HCT116 (cell line): ENCODE data around the gene LANCL3. TPM values are rescaled to one million over a fixed set of nuclear protein-coding genes. Genes with fewer than 3 reads are reported as not detected.

ENCODE experiments used
- ATAC-seq: fragments of 200-7000 bp; cut with Tn5 transposase; 2 replicates; pipeline ENCODE4 v1.9.1; 2020; ENCODE audit warnings: mild to moderate bottlenecking, moderate library complexity
- BruUV-seq: library from RNA; stranded (reverse); fragments of 400-500 nt; replicated peaks from 2 replicates; lab custom pipeline; 2021; lab: Mats Ljungman, UMichigan
- CTCF ChIA-PET: fragments of 300-600 bp; sonication (Branson Sonifier 250); formaldehyde crosslinking; loops from one replicate; lab custom pipeline; 2021; ENCODE audit warnings: antibody characterized with exemption; lab: Charles Lee
- POLR2A ChIA-PET: fragments of 300-600, 350-600 bp; sonication (Branson Sonifier 250); formaldehyde crosslinking; loops from one replicate; lab custom pipeline; 2021; ENCODE audit warnings: antibody characterized with exemption; lab: Charles Lee
- RAD21 ChIA-PET, 2 experiments: fragments of 300-600 bp; sonication (Branson Sonifier 250); formaldehyde crosslinking; loops; one replicate each; lab custom pipeline; 2023; ENCODE audit warnings: low total read pairs in 2 of 2; ENCODE audit not compliant: uncharacterized antibody in 2 of 2, unreplicated experiment in 2 of 2, low non-redundant PET in 1 of 2; lab: Charles Lee
- DNase-seq: peaks from one replicate; pipeline ENCODE4 v3.0.0-alpha.2; 2010; ENCODE audit warnings: low read depth, low spot score
- H2AFZ ChIP-seq: fragments of 200-600 bp; shearing (Covaris generic), sonication (generic); 2 replicates; pipeline ENCODE4 v1.6.1; 2017; ENCODE audit warnings: low read depth, mixed run types, mixed read lengths, antibody characterized with exemption, low read length; ENCODE audit not compliant: poor library complexity, severe bottlenecking
- H3K27ac ChIP-seq: 2 replicates; pipeline ENCODE4 v1.5.1; 2012; ENCODE audit warnings: low read depth, low read length
- H3K27me3 ChIP-seq: fragments of 200-600 bp; sonication (generic); 2 replicates; pipeline ENCODE4 v1.6.1; 2016; ENCODE audit warnings: mixed run types, low read length, mixed read lengths; ENCODE audit not compliant: insufficient read depth
- H3K36me3 ChIP-seq, 2 experiments: fragments of 200-500 bp in 1 of 2; fragments of 200-600 bp in 1 of 2; sonication (Bioruptor generic) in 1 of 2; sonication (generic) in 1 of 2; 2 replicates each; pipeline versions ENCODE4 v1.5.1 to v1.6.1; 2014 to 2016; ENCODE audit warnings: low read length in 2 of 2, inconsistent platforms in 1 of 2, mixed read lengths in 1 of 2, mixed run types in 1 of 2; ENCODE audit not compliant: insufficient read depth in 2 of 2, control insufficient read depth in 1 of 2
- H3K4me1 ChIP-seq, 2 experiments: fragments of 200-600 bp in 1 of 2; sonication (generic) in 1 of 2; 2 replicates each; pipeline versions ENCODE4 v1.5.1 to v1.6.1; 2012 to 2017; ENCODE audit warnings: low read length in 2 of 2, inconsistent platforms in 1 of 2, mild to moderate bottlenecking in 1 of 2, mixed read lengths in 1 of 2, mixed run types in 1 of 2, moderate library complexity in 1 of 2; ENCODE audit not compliant: insufficient read depth in 2 of 2, control insufficient read depth in 1 of 2
- H3K4me2 ChIP-seq: fragments of 200-600 bp; sonication (generic); 2 replicates; pipeline ENCODE4 v1.6.1; 2017; ENCODE audit warnings: mixed run types, low read length, mixed read lengths
- H3K4me3 ChIP-seq, 2 experiments: fragments of 200-600 bp in 1 of 2; sonication (generic) in 1 of 2; replicated peaks in 1 of 2; 2 replicates each; pipeline ENCODE4 v1.5.1; 2011 to 2016; ENCODE audit warnings: low read length in 2 of 2, control low read depth in 1 of 2, low read depth in 1 of 2, mild to moderate bottlenecking in 1 of 2, mixed read lengths in 1 of 2, mixed run types in 1 of 2
- H3K79me2 ChIP-seq: fragments of 200-600 bp; sonication (generic); 2 replicates; pipeline ENCODE4 v1.6.1; 2017; ENCODE audit warnings: mild to moderate bottlenecking, mixed run types, low read length, moderate library complexity, mixed read lengths; ENCODE audit not compliant: insufficient read depth
- H3K9ac ChIP-seq: fragments of 200-600 bp; sonication (generic); 2 replicates; pipeline ENCODE4 v1.6.1; 2016; ENCODE audit warnings: low read length, mixed read lengths
- H3K9me2 ChIP-seq: fragments of 200-600 bp; sonication (generic), shearing (Covaris generic); 2 replicates; pipeline ENCODE4 v1.6.1; 2017; ENCODE audit warnings: mixed run types, mild to moderate bottlenecking, moderate library complexity; ENCODE audit not compliant: insufficient read depth
- H3K9me3 ChIP-seq, 2 experiments: fragments of 200-500 bp in 1 of 2; fragments of 200-600 bp in 1 of 2; sonication (Bioruptor generic) in 1 of 2; sonication (generic) in 1 of 2; 2 replicates each; pipeline ENCODE4 v1.6.1; 2014 to 2017; ENCODE audit warnings: low read length in 2 of 2, mixed read lengths in 2 of 2, inconsistent platforms in 1 of 2, low read depth in 1 of 2, mild to moderate bottlenecking in 1 of 2, mixed run types in 1 of 2, moderate library complexity in 1 of 2; ENCODE audit not compliant: control insufficient read depth in 1 of 2, insufficient read depth in 1 of 2
- H4K20me1 ChIP-seq: fragments of 200-600 bp; sonication (generic), shearing (Covaris generic); 2 replicates; pipeline ENCODE4 v1.6.1; 2017; ENCODE audit warnings: mixed run types, mild to moderate bottlenecking, moderate library complexity; ENCODE audit not compliant: insufficient read depth
- CBX3 ChIP-seq: IDR thresholded peaks from 2 replicates; pipeline ENCODE4 v1.6.1; 2012; ENCODE audit warnings: low read depth
- CEBPB ChIP-seq: IDR thresholded peaks from 2 replicates; pipeline ENCODE4 v1.6.1; 2012; ENCODE audit warnings: low read depth
- EGR1 ChIP-seq: IDR thresholded peaks from 2 replicates; pipeline ENCODE4 v1.6.1; 2012; ENCODE audit warnings: low read depth
- EZH2phosphoT487 ChIP-seq: fragments of 200-600 bp; IDR thresholded peaks from 2 replicates; pipeline ENCODE4 v1.6.1; 2018; ENCODE audit warnings: antibody characterized with exemption, borderline replicate concordance
- FOSL1 ChIP-seq: IDR thresholded peaks from 2 replicates; pipeline ENCODE4 v1.6.1; 2012; ENCODE audit warnings: low read depth
- JUND ChIP-seq: IDR thresholded peaks from 2 replicates; pipeline ENCODE4 v1.6.1; 2012
- POLR2AphosphoS5 ChIP-seq: IDR thresholded peaks from 2 replicates; pipeline ENCODE4 v1.6.1; 2011; ENCODE audit warnings: mild to moderate bottlenecking, low read depth, low read length, moderate library complexity
- SP1 ChIP-seq: IDR thresholded peaks from 2 replicates; pipeline ENCODE4 v1.6.1; 2012; ENCODE audit warnings: low read depth
- SRF ChIP-seq: IDR thresholded peaks from 2 replicates; pipeline ENCODE4 v1.6.1; 2012; ENCODE audit warnings: low read depth
- TCF7L2 ChIP-seq: IDR thresholded peaks from 2 replicates; pipeline ENCODE4 v1.7.0; 2011; ENCODE audit warnings: borderline replicate concordance, inconsistent platforms; ENCODE audit not compliant: insufficient read depth, insufficient read length; ENCODE audit errors: extremely low read depth
- ZNF274 ChIP-seq: fragments of 200-500 bp; sonication (Bioruptor generic); IDR thresholded peaks from 2 replicates; pipeline ENCODE4 v1.6.1; 2014; ENCODE audit warnings: mild to moderate bottlenecking, low read depth, low read length, inconsistent platforms
- intact Hi-C: fragments of 100-400 bp; cut with micrococcal nuclease; formaldehyde crosslinking; loops from 2 replicates; pipeline ENCODE4 v1.10.0; 2022
- total RNA-seq: library from RNA; stranded (reverse); gene quantifications from one replicate; pipeline ENCODE4 v1.2.1, GENCODE V29; 2021; ENCODE audit not compliant: unreplicated experiment
- TF ChIP-seq, protein P1 (sequence below): IDR thresholded peaks from 2 replicates; pipeline ENCODE4 v1.6.1; 2012
- TF ChIP-seq, protein P2 (sequence below): IDR thresholded peaks from 2 replicates; pipeline ENCODE4 v1.6.1; 2012
- TF ChIP-seq, protein P3 (sequence below), 3 experiments: fragments of 200-600 bp in 1 of 3; sonication (generic) in 1 of 3; IDR thresholded peaks in 2 of 3; conservative IDR thresholded peaks in 1 of 3; 2 replicates each; pipeline ENCODE4 v1.5.1; 2012 to 2017; ENCODE audit warnings: low read depth in 2 of 3, low read length in 2 of 3, antibody characterized with exemption in 1 of 3, borderline replicate concordance in 1 of 3, control low read depth in 1 of 3, mild to moderate bottlenecking in 1 of 3, mixed read lengths in 1 of 3, mixed run types in 1 of 3, moderate library complexity in 1 of 3; ENCODE audit not compliant: insufficient read depth in 1 of 3
- TF ChIP-seq, protein P4 (sequence below): IDR thresholded peaks from 2 replicates; pipeline ENCODE4 v1.6.1; 2011; ENCODE audit warnings: mild to moderate bottlenecking, low read length, moderate library complexity; ENCODE audit not compliant: insufficient replicate concordance; ENCODE audit errors: extremely low read depth

The LANCL3 gene
- total RNA-seq, 1 experiment from 2014 or later, result 2.4 TPM

GRCh38 chrX:37594755-37595382, 23.4 kb downstream of the LANCL3 start:
- H3K9ac ChIP-seq, result no peak overlapping the region
- no peaks in the 10 kb centered on the region for H3K9me2 ChIP-seq
- intact Hi-C loops, result no loop called here
- no peaks in the 10 kb centered on the region for H4K20me1 ChIP-seq
- RAD21 ChIA-PET, result no interaction called here
- no peaks in the 10 kb centered on the region for H3K36me3 ChIP-seq
- no peaks in the 10 kb centered on the region for H3K4me1 ChIP-seq
- no peak overlapping the region for H3K4me2 ChIP-seq
- POLR2A ChIA-PET, result no interaction called here
- H3K79me2 ChIP-seq, result no peaks in the 10 kb centered on the region
- H2AFZ ChIP-seq, result no peak overlapping the region
- H3K9me3 ChIP-seq, result no peaks in the 10 kb centered on the region
- no peak overlapping the region for H3K27ac ChIP-seq
- TF ChIP-seq EZH2phosphoT487 (no peak), EGR1 (no peak), FOSL1 (no peak), POLR2AphosphoS5 (no peak), CBX3 (no peak), ZNF274 (no peak), JUND (no peak), SP1 (no peak), TCF7L2 (no peak), CEBPB (no peak), SRF (no peak)
- TF ChIP-seq, protein P1, sequence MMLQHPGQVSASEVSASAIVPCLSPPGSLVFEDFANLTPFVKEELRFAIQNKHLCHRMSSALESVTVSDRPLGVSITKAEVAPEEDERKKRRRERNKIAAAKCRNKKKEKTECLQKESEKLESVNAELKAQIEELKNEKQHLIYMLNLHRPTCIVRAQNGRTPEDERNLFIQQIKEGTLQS, result no peak
- TF ChIP-seq, protein P2, sequence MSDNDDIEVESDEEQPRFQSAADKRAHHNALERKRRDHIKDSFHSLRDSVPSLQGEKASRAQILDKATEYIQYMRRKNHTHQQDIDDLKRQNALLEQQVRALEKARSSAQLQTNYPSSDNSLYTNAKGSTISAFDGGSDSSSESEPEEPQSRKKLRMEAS, result no peak
- TF ChIP-seq, protein P3, sequence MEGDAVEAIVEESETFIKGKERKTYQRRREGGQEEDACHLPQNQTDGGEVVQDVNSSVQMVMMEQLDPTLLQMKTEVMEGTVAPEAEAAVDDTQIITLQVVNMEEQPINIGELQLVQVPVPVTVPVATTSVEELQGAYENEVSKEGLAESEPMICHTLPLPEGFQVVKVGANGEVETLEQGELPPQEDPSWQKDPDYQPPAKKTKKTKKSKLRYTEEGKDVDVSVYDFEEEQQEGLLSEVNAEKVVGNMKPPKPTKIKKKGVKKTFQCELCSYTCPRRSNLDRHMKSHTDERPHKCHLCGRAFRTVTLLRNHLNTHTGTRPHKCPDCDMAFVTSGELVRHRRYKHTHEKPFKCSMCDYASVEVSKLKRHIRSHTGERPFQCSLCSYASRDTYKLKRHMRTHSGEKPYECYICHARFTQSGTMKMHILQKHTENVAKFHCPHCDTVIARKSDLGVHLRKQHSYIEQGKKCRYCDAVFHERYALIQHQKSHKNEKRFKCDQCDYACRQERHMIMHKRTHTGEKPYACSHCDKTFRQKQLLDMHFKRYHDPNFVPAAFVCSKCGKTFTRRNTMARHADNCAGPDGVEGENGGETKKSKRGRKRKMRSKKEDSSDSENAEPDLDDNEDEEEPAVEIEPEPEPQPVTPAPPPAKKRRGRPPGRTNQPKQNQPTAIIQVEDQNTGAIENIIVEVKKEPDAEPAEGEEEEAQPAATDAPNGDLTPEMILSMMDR (IDR thresholded peaks at IDR 0.05 in 2 of 3, conservative IDR thresholded peaks at IDR 0.05 in 1 of 3; ENCODE audit: borderline replicate concordance in 1 of 3, insufficient read depth in 1 of 3, low read depth in 2 of 3, low read length in 2 of 3), result no peak
- TF ChIP-seq, protein P4, sequence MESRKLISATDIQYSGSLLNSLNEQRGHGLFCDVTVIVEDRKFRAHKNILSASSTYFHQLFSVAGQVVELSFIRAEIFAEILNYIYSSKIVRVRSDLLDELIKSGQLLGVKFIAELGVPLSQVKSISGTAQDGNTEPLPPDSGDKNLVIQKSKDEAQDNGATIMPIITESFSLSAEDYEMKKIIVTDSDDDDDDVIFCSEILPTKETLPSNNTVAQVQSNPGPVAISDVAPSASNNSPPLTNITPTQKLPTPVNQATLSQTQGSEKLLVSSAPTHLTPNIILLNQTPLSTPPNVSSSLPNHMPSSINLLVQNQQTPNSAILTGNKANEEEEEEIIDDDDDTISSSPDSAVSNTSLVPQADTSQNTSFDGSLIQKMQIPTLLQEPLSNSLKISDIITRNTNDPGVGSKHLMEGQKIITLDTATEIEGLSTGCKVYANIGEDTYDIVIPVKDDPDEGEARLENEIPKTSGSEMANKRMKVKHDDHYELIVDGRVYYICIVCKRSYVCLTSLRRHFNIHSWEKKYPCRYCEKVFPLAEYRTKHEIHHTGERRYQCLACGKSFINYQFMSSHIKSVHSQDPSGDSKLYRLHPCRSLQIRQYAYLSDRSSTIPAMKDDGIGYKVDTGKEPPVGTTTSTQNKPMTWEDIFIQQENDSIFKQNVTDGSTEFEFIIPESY, result no peak
- H3K27me3 ChIP-seq, result no peaks in the 10 kb centered on the region
- H3K4me3 ChIP-seq, result no peak overlapping the region
- BruUV-seq, result no TSS peak
- DNase-seq, result no peak
- CTCF ChIA-PET, result no interaction called here
- ATAC-seq, result no peak
